ENCODE results near the gene CHST8.

The CHST8 gene

GRCh38 chr19:33673258-33673875 lies 51.6 kb downstream of the CHST8 start:
- DNase-seq (ENCODE audit: low read depth), result no peak

- no peak for DNase-seq (ENCODE audit: low read depth)
These were observed 52.4 kb downstream of the CHST8 start for GRCh38 chr19:33673996-33674625.

DNA sequence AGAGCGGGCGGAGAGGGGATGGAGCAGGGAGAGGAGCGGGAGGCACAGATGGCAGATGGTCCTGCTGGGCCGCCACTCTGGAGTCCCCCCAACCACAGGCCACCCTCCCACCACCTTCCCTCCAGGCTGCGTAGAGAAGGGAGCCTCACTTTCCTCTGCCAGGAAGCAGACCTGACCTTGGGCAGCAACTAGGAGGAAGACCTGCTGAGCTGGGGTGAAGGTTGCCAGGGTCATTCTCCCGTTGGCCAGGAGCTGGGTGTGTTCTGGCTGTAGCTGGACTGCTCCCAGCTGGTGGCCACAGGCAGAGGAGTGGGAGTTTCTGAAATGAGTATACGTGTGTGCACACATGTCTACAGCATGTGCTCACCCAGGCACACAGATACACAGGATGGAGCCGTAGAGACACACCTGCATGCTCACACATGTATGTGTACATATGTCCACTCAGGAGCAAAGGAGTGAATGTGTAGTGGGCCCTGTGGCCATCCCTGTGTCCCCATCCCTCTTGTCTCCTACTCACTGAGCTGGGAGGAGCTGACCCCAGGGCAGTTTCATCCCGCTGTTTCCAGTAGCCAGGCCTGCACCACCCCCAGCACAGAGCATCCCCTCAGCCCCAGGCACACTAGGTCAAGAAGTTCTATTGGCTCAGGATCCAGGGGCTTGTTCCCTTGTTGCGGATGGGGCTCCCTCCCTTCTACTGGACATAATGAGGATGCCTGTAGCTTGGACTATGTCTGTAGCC lies 53.0 kb downstream of the CHST8 start:
- DNase-seq (ENCODE audit: low read depth), result no peak

DNA sequence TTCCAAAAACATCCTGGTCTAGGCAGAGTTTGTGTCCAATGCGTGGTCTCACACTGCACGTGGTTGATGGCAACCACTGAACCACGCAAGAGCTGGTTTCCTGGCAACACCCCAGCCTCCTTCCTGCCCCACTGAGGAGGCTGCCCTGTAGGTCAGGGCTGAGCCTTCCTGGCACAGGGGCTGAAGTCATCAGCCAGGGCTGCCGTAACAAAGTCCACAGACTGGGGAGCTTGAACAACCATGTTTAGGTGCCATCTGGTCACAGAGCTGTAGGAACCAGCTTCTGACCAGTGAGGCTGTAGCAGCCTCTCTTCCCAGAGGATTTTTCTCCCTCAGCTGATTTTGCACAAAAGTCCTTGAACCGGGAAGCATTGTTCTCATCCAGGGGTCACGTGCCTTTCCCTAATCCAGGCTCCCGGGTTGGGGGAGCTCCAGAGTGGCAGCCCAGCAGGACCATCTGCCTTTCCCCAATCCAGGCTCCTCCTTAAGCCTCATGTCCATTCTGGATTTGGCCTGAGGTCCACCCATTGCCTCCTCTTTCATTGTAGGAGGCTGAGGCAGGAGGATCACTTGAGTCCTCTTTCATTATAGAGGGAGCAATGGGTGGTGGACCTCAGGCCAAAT lies 53.9 kb downstream of the CHST8 start:
- no peak for DNase-seq (ENCODE audit: low read depth)

GRCh38 chr19:33676999-33677665 lies 55.4 kb downstream of the CHST8 start:
- no peak for DNase-seq (ENCODE audit: low read depth)

DNA sequence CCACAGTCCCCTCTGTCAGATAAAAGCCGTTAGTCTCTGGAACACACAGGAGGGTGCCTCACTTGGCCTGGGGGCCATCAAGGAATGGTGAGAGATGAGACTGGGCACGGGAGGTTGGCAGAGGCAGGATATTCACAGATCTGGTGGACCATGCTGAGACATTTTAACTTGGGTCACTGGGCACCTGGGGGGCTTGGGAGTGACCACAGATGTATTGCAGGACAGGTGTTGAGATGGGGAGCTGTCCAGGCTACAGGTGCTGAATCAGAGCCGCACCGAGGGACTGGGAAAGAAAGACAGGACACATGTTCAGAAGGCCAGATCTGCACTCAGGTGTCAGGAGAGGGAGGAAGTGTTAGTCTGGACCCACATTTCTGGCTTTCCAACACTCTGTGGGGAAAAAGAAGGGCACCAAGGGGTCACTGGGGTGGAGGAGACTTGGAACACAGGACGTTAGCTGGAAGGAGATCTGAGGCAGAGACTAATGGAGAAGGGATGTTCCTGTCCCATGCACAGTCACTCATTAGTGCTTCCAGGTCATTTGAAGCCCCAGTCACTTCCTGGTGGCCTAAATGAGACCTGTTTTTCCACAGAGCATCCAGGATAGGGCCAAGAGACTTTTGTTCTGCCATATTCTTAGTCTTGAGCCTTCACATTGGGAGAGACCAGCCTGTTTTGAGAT lies 56.1 kb downstream of the CHST8 start:
- DNase-seq (ENCODE audit: low read depth), result no peak

DNA sequence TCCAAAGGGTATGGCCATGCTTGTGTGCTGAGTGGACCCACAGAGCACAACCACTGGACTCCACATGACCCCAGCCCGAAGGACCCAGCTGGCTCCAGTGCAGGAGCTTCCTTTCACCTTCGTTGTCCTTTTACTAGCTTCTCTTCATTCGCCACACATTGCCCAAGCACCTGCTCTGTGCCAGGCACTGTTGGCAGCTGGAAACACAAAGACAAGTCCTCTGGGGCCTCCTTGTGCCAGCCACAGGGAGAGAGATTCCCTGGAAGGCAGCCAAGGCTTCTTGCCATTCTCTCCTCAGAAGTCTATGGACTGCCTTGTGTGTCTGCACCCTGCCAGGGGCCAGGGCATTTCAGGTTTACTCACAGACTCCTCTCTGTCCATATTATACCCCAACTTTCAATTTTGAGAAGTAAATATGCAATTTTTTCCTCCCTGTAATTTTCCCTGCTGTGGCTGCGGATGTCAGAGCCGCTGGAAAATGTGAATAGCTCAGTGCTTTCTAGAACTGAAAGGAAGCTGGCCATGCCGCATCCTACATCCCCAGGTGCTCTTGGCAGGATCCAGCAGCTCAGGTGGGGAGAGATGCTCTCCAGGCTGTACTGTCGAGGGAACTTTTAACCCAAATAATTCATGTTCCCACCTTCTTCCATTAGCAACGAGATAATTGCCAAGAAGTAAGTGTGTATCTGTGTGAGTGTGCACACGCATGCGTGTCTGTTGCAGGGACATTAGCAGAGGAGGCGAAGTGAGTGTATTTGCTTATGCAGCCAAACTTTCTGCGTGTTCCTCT lies 57.2 kb downstream of the CHST8 start:
- no peak for DNase-seq (ENCODE audit: low read depth)

DNA sequence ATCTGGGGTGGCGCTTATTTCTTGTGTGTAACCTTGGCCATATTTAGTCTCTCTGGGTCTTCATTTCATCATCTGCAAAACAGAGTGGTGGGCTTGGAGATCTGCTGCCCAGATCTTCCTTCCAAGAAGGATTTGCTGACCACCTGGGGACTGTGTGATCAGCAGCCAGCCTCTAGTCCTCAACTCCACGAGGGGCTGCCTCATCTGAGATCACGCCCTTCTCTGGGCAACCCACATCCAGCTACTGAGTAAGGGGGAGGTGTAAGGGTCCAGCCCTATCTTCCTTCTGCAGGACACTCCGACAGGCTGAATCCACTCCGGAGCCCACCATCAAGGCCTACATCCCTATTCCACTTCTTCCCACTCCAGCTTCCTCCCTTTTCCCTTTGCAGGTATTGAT lies 57.9 kb downstream of the CHST8 start:
- DNase-seq (ENCODE audit: low read depth), result no peak

DNA sequence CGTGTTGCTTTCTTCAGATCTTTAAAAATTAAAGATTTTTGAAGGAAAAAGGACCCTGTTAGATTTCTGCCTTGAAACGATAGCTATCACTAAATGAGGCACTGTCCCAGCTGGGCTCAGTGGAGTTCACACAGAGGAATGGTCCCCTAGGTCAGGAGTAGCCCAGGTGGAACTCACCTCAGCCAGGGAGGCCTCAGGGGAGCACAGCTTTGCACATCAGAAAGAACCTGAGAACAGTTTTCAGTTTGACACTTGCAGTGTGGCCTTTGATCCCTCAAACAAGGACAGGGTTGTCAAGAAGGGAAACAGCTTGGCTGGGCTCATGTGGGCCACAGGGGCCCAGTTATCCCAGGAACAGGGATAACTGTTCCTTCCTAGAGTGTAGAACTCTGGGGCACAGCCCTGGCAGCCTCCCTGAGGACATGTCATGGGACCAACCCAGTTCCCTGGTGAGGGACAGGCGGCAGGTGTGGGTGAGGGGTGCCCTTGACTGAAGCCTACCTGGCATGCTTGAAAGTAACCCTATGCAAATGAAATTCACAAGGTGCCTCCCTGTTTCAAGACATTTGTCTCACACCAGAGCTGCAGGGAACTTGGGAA lies 59.4 kb downstream of the CHST8 start:
- DNase-seq (ENCODE audit: low read depth), result no peak

GRCh38 chr19:33683881-33684537 lies 62.3 kb downstream of the CHST8 start:
- no peak for DNase-seq (ENCODE audit: low read depth)

DNA sequence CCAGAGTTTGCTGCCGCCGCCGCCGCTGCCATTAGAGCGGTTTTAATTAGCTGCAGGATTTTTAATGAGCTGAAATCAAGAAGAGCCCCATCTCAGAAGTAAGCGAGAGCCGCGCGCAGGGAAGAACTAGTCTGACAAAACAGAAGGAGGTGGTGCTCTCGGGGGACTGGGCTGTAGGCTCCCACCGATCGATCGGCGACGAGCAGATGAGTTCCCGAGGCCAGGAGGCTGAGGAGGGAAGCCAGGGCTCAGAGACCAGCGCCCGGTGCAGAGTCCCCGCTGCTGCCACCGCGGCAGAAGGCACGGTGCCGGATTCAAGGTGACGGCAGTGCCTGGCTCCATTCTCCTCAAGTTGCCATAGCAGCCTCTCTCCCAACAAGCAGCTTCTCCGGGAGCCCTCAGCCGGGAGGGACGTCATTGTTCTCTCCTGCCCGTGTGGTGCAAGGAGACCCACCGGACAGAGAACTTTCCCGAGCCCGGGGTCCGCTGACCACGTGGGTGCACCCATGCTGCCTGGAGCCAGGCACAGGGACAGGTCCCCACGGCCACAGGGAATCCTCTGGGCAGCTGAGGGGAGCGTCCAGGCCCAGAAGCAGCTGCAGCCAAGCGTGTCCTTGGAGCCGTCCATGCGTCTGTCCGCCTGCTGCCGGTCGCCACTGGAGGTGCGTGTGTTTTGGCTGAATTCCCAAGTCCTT lies 62.9 kb downstream of the CHST8 start:
- DNase-seq (ENCODE audit: low read depth), result no peak

GRCh38 chr19:33685541-33685940 lies 63.8 kb downstream of the CHST8 start:
- no peak for DNase-seq (ENCODE audit: low read depth)

- no peak for DNase-seq (ENCODE audit: low read depth)
These were observed 64.5 kb downstream of the CHST8 start for GRCh38 chr19:33686262-33686661.

DNA sequence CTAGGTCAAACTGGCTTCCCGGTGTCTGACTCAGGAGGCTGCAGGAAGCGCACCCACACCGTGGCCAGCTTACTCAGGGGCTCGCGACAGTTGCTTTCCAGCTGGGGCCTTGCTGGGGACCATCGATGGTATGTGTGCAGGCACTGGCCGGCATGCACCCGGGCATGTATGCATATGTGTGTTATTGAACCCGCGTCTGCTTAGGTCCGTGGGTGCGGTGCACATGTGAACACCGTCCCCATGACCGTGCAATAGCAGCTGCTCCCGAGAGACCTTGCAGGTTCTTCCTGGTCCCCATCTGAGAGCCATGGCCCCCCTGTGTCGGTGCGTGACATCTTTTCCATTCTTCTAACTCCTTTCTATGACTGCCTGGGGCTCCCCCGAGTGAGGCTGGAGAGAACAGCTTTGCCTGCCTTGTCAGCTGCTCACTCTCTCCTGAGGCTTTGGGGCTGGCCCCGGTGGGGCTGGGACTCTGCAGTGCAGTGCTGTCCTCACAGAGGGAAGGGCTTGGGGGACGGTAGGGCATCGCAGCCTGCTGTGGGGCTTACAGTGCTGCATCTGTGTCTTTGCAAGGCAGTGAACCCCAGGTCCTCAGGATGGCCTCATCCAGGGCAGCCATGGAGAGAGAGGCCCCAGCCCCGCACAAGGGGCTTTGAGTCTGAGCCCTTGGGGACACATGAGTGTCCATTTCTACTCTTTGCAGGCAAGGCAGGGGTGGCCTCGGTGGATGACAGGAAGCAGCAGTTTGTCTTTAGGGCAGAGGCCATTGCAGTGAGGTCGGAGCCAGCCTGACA lies 65.1 kb downstream of the CHST8 start:
- no peak for DNase-seq (ENCODE audit: low read depth)

DNA sequence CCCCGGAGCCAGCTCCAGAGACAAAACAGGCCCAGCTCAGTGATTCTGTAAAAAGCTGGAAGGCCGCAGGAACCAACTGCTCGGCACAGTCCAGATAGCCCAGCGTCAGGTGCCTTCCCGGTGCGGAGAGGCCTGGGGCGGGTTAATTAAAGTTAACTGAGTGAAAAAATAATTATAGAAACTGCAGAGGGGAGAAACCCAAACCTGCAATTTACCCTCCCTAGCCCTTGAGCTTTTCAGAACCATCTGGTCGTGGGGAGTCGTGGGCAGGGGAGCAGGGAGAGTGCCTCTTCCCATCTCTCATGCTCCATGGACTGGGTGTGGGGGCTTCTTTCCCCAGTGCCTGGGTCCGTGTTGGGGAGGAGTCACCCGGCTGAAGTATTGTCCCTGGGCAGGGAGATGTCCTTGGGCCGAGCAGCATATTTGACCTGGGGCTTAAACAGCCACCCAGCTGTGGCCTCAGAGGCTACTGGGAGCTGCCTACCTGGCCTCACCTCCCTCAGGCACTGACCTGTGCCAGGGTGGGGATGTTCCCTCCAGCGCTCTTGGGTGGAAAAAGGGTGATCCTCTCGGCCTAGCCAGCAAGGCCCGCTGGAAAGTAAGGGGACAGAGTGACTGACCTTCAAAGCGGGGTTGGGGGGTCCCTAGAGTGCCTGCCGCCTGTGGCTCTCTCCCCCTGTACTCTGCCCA lies 65.9 kb downstream of the CHST8 start:
- DNase-seq (ENCODE audit: low read depth), result no peak

DNA sequence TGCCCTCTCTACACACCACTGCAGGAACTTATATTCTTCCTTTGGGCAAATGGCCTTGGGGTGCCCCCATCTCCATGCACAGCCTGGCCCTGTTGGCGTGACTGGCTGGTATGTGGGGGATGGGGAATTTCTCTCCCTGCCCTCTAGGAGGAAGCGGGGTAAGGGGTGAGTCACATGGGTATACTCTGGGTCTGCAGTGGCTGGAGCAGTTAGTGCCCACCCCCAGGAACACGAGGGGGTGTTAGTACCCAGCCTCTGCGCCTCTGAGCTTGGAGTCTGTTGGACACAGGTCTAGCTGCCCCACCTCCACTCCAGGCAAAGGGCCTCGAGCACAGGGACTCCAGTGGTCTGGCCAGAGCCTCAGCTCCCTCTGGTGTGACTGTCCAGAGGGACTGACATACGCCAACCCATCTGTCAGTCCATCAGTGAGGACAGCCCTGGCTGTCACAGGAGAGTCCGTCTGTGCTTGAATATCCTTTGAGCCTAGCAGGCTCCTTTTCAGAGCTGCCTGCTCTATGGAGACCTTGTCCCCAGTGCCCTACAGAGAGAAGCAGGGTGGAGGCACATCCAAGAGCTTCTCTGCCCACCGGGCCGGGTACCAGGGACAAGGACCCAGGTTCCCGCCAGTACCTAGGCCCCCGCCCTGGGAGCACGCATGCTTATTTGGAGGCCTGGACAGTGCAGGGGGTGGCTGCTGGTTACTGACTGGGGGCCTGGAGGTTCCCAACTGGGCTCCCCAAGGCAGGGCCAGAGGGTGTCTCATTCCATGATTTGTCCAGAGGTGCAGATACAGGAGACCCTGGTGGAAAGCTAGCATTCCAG lies 66.6 kb downstream of the CHST8 start:
- no peak for DNase-seq (ENCODE audit: low read depth)

DNA sequence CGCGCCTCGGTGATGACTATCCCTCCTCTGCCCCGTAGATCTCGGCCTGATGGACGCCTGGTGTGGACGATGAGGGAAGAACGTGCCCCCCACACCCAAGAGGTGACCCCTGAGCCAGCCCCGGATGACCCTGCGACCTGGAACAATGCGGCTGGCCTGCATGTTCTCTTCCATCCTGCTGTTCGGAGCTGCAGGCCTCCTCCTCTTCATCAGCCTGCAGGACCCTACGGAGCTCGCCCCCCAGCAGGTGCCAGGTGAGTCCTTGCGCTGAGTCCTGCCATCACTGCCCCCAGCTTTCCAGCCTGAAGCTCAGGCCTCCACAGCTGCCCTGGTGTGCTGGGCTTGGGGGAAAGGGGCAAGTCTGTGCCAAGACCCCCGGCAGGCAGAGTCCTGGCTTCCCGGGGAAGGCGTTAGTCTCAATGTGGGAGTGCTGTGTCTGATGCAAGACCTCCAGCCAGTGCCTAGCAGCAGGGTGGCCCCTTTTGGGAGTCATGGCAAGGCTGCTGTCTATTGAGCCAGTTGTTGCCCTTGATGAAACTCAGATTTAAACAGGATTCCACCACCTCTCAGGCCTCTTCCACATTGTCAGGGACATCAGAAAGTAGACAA lies 67.5 kb downstream of the CHST8 start:
- DNase-seq (ENCODE audit: low read depth), result no peak
